ENCODE data around the gene MPP3. TPM values are rescaled to one million over a fixed set of nuclear protein-coding genes. Genes with fewer than 3 reads are reported as not detected.

MPP3 gene
- total RNA-seq, 1 experiment from 2014 or later: 19.9 TPM

- Mint-ChIP-seq H3K4me3 (ENCODE audit: low read depth, unreplicated experiment) (no peak overlapping the region), H3K36me3 (ENCODE audit: insufficient read depth, unreplicated experiment) (no peaks in the 10 kb centered on the region), H3K27ac (ENCODE audit: unreplicated experiment) (no peak overlapping the region), H3K4me1 (ENCODE audit: low read depth, unreplicated experiment) (no peaks in the 10 kb centered on the region), H3K9me3 (ENCODE audit: low read depth, unreplicated experiment) (no peaks in the 10 kb centered on the region), H3K27me3 (ENCODE audit: unreplicated experiment) (peaks cover 49% of the 10 kb centered on the region)
- CTCF ChIA-PET: interaction anchor here (0.7 to 5.9 kb wide), 6 partner anchors 26 to 184 kb away, joined by 3 to 43 read pairs (median 4); no protein-coding TSS in a partner anchor
- no TSS peak for BruUV-seq (replicated peaks)
- intact Hi-C loops (cut with micrococcal nuclease; ENCODE audit: unreplicated experiment): loop anchor here (1.0 to 2.0 kb wide), 2 partner anchors 66 to 184 kb away; no protein-coding TSS in a partner anchor
- DNase-seq: peak; percentile 98
- peak; percentile 99 for TF ChIP-seq CTCF (IDR thresholded peaks at IDR 0.05; ENCODE audit: unreplicated experiment)
These were observed 72.6 kb downstream of the MPP3 start for GRCh38 chr17:43760254-43760852.

GRCh38 chr17:43759836-43760235 is 73.1 kb downstream of the MPP3 start:
- intact Hi-C loops (cut with micrococcal nuclease; ENCODE audit: unreplicated experiment): loop anchor here (1.0 to 2.0 kb wide), 2 partner anchors 66 to 183 kb away; no protein-coding TSS in a partner anchor
- Mint-ChIP-seq H3K4me1 (ENCODE audit: low read depth, unreplicated experiment) (no peaks in the 10 kb centered on the region), H3K9me3 (ENCODE audit: low read depth, unreplicated experiment) (no peaks in the 10 kb centered on the region), H3K27ac (ENCODE audit: unreplicated experiment) (no peak overlapping the region), H3K36me3 (ENCODE audit: insufficient read depth, unreplicated experiment) (no peaks in the 10 kb centered on the region), H3K27me3 (ENCODE audit: unreplicated experiment) (peaks cover 55% of the 10 kb centered on the region), H3K4me3 (ENCODE audit: low read depth, unreplicated experiment) (no peak overlapping the region)
- TF ChIP-seq CTCF (IDR thresholded peaks at IDR 0.05; ENCODE audit: unreplicated experiment): no peak
- CTCF ChIA-PET: interaction anchor here (0.7 to 5.9 kb wide), 7 partner anchors 26 to 184 kb away, joined by 3 to 43 read pairs (median 4); no protein-coding TSS in a partner anchor
- BruUV-seq (replicated peaks): no TSS peak
- no peak for DNase-seq

- DNase-seq: no peak
- Mint-ChIP-seq H3K27ac (ENCODE audit: unreplicated experiment) (no peak within 1 kb of the TSS), H3K36me3 (ENCODE audit: insufficient read depth, unreplicated experiment) (no peaks in the 10 kb centered on the region), H3K27me3 (ENCODE audit: unreplicated experiment) (peaks cover 67% of the 10 kb centered on the region), H3K4me1 (ENCODE audit: low read depth, unreplicated experiment) (peaks cover 1% of the 10 kb centered on the region), H3K4me3 (ENCODE audit: low read depth, unreplicated experiment) (no peak within 1 kb of the TSS), H3K9me3 (ENCODE audit: low read depth, unreplicated experiment) (no peaks in the 10 kb centered on the region)
- no peak for TF ChIP-seq CTCF (IDR thresholded peaks at IDR 0.05; ENCODE audit: unreplicated experiment)
- intact Hi-C loops (cut with micrococcal nuclease; ENCODE audit: unreplicated experiment): no loop called here
- CTCF ChIA-PET: interaction anchor here (0.6 to 5.9 kb wide), 5 partner anchors 45 to 754 kb away, joined by 3 to 43 read pairs (median 3); no protein-coding TSS in a partner anchor
- no TSS peak for BruUV-seq (replicated peaks)
These were observed 74.3 kb downstream of the MPP3 start, which contains the start of gene SOST for GRCh38 chr17:43758497-43759174. SOST (minus strand) TSS chr17:43758791; CDS start chr17:43758741, 50 bp downstream.

GRCh38 chr17:43758086-43758485 is 74.9 kb downstream of the MPP3 start:
- H3K27me3 Mint-ChIP-seq (ENCODE audit: unreplicated experiment): peaks cover 72% of the 10 kb centered on the region
- peaks cover 7% of the 10 kb centered on the region for H3K4me1 Mint-ChIP-seq (ENCODE audit: low read depth, unreplicated experiment)
- intact Hi-C loops (cut with micrococcal nuclease; ENCODE audit: unreplicated experiment): no loop called here
- H3K4me3 Mint-ChIP-seq (ENCODE audit: low read depth, unreplicated experiment): no peak overlapping the region
- H3K27ac Mint-ChIP-seq (ENCODE audit: unreplicated experiment): no peak overlapping the region
- CTCF ChIA-PET: interaction anchor here (0.6 to 5.9 kb wide), 3 partner anchors 65 to 754 kb away, joined by 3 to 43 read pairs (median 3); no protein-coding TSS in a partner anchor
- H3K9me3 Mint-ChIP-seq (ENCODE audit: low read depth, unreplicated experiment): no peaks in the 10 kb centered on the region
- TF ChIP-seq CTCF (IDR thresholded peaks at IDR 0.05; ENCODE audit: unreplicated experiment): no peak
- no TSS peak for BruUV-seq (replicated peaks)
- no peaks in the 10 kb centered on the region for H3K36me3 Mint-ChIP-seq (ENCODE audit: insufficient read depth, unreplicated experiment)
- DNase-seq: no peak

Measured in Calu3 (cell line).